ENCODE measurements around the gene GRK4.
"Not testable (repeated sequence)": the region's sequence is repeated elsewhere in the genome, so short reads cannot be mapped to it uniquely, and the experiment has no call there.

Gene GRK4

DNA sequence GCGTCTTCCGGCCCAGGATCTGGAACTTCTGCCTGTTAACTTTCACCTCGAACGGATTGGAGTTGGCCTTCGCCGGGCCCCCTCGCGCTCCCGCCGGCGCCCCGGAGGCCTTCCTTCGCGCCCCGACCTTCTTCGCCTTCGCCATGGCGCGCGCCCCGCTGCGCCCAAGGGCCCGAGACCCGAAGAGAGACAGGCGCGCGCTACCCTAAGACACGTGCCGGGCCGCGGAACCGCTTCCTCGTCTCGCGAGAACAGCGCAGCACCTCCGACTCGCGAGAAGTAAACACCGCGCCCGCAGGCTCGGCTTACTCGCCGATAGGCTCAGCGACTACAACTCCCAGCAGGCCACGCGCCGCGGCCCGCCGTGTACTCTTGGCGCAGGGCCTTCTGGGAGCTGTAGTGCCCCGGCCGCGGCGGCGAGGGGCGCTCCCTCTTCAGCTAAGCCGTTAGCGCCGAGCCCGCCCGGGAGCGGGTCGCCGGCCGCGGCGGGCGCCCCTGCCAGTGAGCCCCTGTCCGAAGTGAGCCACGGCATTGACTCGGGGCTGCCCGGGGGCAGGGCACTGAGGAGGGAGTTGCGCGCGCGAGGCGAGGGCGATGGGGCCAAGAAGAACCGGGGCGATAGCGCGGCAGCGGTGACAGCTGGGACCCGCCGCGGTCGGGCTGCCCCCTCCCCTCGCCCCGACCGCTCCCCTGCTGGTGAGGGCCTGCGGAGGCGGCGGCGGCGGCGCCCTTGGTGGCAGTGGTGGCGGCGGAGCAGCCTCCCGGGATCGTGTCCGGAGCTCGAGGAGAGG, at the start of gene GRK4, which contains the start of gene NOP14:
Gene GRK4 (plus strand): TSS at position 397 of the 791 bp plus-strand sequence. CDS start 500 bp downstream, outside the sequence.
Gene NOP14 (minus strand): TSS at position 232 of the 791 bp plus-strand sequence. CDS start 87 bp downstream, at position 145.
- DNase-seq (ENCODE audit: low read depth in 2 of 2): peak; percentile 93 to 94

- DNase-seq (ENCODE audit: low read depth in 2 of 2): no peak
Measured at GRCh38 chr4:2914256-2915126, 48.9 kb upstream of the GRK4 start.

DNA sequence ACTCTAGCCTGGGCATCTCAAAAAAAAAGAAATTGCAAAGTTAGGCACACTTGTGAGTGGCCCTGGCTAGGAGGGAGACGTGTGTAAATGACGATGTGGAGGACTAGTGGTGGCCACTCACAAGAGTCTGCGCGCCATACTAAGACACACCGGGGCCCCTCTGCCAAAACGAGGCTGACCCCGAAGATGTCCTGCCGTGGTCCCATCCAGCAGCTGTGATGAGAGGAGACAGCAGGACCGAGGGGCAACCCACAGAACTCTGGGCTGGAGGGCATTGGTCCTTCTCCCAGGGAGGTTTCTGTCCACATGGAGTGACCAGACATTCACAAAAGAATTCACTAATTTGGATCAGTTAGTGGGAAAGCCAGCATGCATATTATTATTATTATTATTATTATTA, 47.6 kb upstream of the GRK4 start:
- no peak for DNase-seq (ENCODE audit: low read depth in 2 of 2)

GRCh38 chr4:2916696-2917095, 46.7 kb upstream of the GRK4 start:
- DNase-seq (ENCODE audit: low read depth in 2 of 2): not testable (repeated sequence)

DNA sequence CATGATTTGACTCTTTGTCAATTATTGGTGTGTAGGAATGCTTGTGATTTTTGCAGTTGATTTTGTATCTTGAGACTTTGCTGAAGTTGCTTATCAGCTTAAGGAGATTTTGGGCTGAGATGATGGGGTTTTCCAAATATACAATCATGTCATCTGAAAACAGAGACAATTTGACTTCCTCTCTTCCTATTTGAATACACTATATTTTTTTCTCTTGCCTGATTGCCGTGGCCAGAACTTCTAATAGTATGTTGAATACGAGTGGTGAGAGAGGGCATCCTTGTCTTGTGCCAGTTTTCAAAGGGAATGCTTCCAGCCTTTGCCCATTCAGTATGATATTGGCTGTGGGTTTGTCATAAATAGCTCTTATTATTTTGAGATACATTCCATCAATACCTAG, 45.1 kb upstream of the GRK4 start:
- DNase-seq (ENCODE audit: low read depth in 2 of 2): not testable (repeated sequence)

- DNase-seq (ENCODE audit: low read depth in 2 of 2): not testable (repeated sequence)
Measured at GRCh38 chr4:2918714-2919113, 44.7 kb upstream of the GRK4 start.

- DNase-seq (ENCODE audit: low read depth in 2 of 2): not testable (repeated sequence)
Measured at GRCh38 chr4:2922453-2923101, 40.8 kb upstream of the GRK4 start.

DNA sequence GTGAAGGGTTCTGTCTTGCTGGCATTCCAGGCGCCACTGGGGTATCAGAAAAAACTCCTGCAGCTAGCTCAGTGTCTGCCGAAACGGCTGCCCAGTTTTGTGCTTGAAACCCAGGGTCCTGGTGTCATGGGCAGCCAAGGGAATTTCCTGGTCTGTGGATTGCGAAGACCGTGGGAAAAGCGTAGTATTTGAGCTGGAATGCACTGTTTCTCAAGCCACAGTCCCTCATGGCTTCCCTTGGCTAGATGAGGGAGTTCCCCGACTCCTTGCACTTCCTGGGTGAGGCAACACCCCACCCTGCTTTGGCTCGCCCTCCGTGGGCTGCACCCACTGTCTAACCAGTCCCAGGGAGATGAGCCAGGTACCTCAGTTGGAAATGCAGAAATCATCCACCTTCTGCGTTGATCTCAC, 40.2 kb upstream of the GRK4 start:
- DNase-seq (ENCODE audit: low read depth in 2 of 2): no peak

DNA sequence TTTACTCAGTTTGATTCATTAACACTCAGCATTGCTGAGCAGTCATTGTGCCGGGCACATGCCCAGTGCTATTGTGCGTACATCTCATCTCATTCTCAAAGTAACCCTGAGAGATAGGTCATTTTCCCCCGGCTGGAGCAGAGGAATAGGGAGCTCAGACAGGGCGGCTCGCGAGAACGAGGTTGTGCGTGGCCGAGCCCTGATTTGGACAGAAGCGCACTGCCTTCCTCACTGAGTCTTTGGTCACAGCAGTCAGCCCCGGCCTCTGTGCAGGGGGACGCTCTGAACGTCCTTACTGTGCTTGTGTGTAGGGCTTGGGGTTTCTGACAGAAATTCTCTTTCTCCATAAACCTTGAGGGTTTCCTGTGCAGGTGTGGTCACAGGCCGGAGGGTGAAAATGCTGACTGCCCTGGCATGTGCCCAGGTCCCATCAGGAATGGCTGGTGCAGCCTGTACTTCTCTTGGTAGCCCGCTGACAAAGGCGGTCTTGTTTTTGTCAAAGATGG, 39.6 kb upstream of the GRK4 start:
- no peak for DNase-seq (ENCODE audit: low read depth in 2 of 2)

DNA sequence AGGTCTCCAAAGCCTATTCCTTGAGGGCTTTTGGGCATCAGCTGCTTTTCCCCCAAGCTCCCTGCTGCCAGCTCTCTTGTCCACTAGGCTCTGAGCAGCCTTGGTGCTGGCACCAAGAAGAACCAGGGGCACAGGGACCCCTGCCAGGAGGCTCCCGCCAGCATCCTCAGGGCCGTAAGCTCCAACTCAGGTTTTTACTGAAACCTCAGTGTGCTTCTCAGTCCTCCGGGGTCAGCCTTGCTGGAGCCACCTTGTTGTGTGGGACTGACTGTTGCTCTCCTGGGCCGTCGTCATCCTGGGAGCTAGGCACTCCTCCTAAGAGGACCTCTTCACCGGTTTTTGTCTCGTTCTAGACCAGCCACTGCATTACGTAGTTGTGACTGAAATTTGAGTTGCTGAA, 39.1 kb upstream of the GRK4 start:
- no peak for DNase-seq (ENCODE audit: low read depth in 2 of 2)

DNA sequence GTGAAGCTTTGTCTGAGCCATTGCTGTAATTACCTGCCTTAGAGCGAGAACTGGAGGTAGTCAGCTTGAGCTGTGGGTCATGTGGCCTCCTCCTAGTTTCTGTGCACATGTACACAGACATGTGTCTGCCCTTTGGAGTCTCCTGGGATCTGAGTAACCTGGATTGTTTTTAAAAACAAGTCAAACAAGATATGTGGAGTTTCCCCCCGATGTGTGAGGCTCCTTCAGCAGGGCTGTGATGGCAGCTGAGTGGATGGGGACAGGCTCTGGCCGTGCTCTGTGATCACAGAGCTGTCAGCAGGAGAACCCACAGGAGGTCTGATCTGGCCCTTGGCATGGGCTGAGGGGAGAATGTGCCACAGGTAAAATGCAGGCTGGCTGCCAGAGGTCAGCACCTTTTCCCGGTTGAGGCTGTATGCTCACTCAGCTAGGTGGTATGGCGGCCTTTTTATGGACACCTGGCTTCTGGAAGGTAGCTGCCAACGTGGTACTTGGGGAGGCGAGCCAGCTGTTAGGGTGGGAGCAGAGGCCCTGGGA, 38.5 kb upstream of the GRK4 start:
- no peak for DNase-seq (ENCODE audit: low read depth in 2 of 2)

- no peak for DNase-seq (ENCODE audit: low read depth in 2 of 2)
Measured at GRCh38 chr4:2925496-2925895, 37.9 kb upstream of the GRK4 start.

GRCh38 chr4:2925931-2926860, 37.2 kb upstream of the GRK4 start:
- DNase-seq (ENCODE audit: low read depth in 2 of 2): no peak

- DNase-seq (ENCODE audit: low read depth in 2 of 2): no peak
Measured at GRCh38 chr4:2927016-2927695, 36.2 kb upstream of the GRK4 start.

GRCh38 chr4:2927696-2928075, 35.7 kb upstream of the GRK4 start:
- DNase-seq (ENCODE audit: low read depth in 2 of 2): no peak

DNA sequence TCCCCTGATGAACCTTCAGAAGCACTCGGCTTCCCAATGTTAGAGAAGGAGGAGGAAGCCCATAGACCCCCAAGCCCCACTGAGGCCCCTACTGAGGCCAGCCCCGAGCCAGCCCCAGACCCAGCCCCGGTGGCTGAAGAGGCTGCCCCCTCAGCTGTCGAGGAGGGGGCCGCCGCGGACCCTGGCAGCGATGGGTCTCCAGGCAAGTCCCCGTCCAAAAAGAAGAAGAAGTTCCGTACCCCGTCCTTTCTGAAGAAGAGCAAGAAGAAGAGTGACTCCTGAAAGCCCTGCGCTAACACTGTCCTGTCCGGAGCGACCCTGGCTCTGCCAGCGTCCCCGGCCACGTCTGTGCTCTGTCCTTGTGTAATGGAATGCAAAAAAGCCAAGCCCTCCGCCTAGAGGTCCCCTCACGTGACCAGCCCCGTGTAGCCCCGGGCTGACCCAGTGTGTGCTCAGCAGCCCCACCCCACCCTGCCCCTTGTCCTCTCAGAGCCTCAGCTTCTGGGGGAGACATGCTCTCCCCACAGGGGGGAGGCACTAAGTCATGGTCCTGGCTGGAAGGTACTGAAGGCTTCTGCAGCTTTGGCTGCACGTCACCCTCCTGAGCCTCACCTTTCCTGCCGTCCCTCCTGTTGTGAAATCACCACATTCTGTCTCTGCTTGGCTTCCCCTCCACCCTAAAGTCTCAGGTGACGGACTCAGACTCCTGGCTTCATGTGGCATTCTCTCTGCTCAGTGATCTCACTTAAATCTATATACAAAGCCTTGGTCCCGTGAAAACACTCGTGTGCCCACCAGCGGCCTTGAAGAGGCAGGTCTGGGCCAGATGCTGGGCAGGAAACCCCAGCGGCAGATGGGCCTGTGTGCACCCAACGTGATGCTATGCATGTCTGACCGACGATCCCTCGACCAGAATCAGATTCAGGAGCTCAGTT, 34.9 kb upstream of the GRK4 start:
- DNase-seq (ENCODE audit: low read depth in 2 of 2): no peak

- DNase-seq (ENCODE audit: low read depth in 2 of 2): no peak
Measured at GRCh38 chr4:2929469-2929868, 33.9 kb upstream of the GRK4 start.

GRCh38 chr4:2930135-2930757, 33.1 kb upstream of the GRK4 start:
- no peak for DNase-seq (ENCODE audit: low read depth in 2 of 2)

Measured in stimulated activated CD4-positive, alpha-beta T cell treated with anti-CD3 and anti-CD28 coated beads, Interleukin-12 subunit alpha, Interleukin-12 subunit beta, amount 100 ng/mL, for 24 hours (primary cell).